ENCODE data around the gene UCN2. TPM values are rescaled to one million over a fixed set of nuclear protein-coding genes. Genes with fewer than 3 reads are reported as not detected.

Gene UCN2
- total and polyA plus RNA-seq, 2 of the 8 experiments (the other 6 are each of a cell fraction or from before 2014, with no cell fraction given) = 0.14 TPM; not detected in 1

- Histone ChIP-seq H3K18ac (ENCODE audit: extremely low read depth, low read length) (no peak overlapping the region), H2BK12ac (ENCODE audit: low read depth, low read length) (no peak overlapping the region), H3K14ac (ENCODE audit: insufficient read length) (no peak overlapping the region), H3K79me1 (ENCODE audit: low read depth, low read length) (peaks cover 2% of the 10 kb centered on the region; the same call in 1 of the 2 replicates), H3K56ac (replicated peaks; ENCODE audit: insufficient read length, low read depth, low read length) (no peak overlapping the region), H3K27me3 (replicated peaks in 1 of 4; ENCODE audit: control insufficient read depth in 3 of 4, extremely low read depth in 1 of 4, insufficient read depth in 3 of 4, low read length in 3 of 4) (peaks cover 0 to 6% (median 0%) of the 10 kb centered on the region in 4 experiments; a peak in 3 of 7 replicates), H3K4me3 (ENCODE audit: extremely low read depth in 1 of 4, insufficient read depth in 2 of 4, low read depth in 3 of 4, low read length in 4 of 4) (no peak overlapping the region), H2BK20ac (ENCODE audit: low read length) (no peak overlapping the region), H4K8ac (ENCODE audit: extremely low read depth, insufficient read depth, low read length) (no peak overlapping the region), H2AK5ac (ENCODE audit: low read depth, low read length) (no peak overlapping the region), H3K36me3 (ENCODE audit: control insufficient read depth in 2 of 4, insufficient read depth in 4 of 4, low read length in 3 of 4) (peaks cover 36 to 53% (median 49%) of the 10 kb centered on the region in 4 experiments), H3K4me1 (replicated peaks in 1 of 4; ENCODE audit: control insufficient read depth in 3 of 4, insufficient read depth in 4 of 4, low read length in 3 of 4) (peaks cover 3 to 18% (median 15%) of the 10 kb centered on the region in 4 experiments; a peak in 6 of 7 replicates), H3K27ac (ENCODE audit: low read depth, low read length) (no peak overlapping the region), H3K9ac (replicated peaks in 1 of 4; ENCODE audit: extremely low read depth in 1 of 4, low read depth in 3 of 4, low read length in 3 of 4) (no peak overlapping the region), H3K23ac (ENCODE audit: insufficient read length) (no peak overlapping the region), H4K91ac (replicated peaks; ENCODE audit: insufficient read length, low read length) (no peak overlapping the region), H2BK5ac (ENCODE audit: low read depth, low read length) (no peak overlapping the region), H3K9me3 (ENCODE audit: insufficient read depth in 2 of 2, low read depth in 1 of 2, low read length in 1 of 2) (no peaks in the 10 kb centered on the region), H2BK15ac (ENCODE audit: low read length) (no peak overlapping the region), H4K20me1 (replicated peaks in 1 of 2; ENCODE audit: control insufficient read depth in 1 of 2, insufficient read depth in 2 of 2, low read length in 2 of 2) (peaks cover 4 to 39% of the 10 kb centered on the region in 2 experiments), H3K4me2 (ENCODE audit: insufficient read depth in 1 of 2, low read depth in 2 of 2, low read length in 2 of 2) (no peak overlapping the region), H4K5ac (ENCODE audit: insufficient read length, low read depth, low read length) (no peak overlapping the region), H3K23me2 (ENCODE audit: low read depth, low read length) (peaks cover 1% of the 10 kb centered on the region; the same call in 1 of the 2 replicates), H2AFZ (ENCODE audit: low read length) (no peak overlapping the region), H2BK120ac (replicated peaks; ENCODE audit: low read depth, low read length) (no peak overlapping the region), H3K79me2 (ENCODE audit: control insufficient read depth in 1 of 2, insufficient read depth in 2 of 2, low read length in 2 of 2) (no peaks in the 10 kb centered on the region), H3K4ac (replicated peaks; ENCODE audit: insufficient read length, low read depth, low read length) (no peak overlapping the region)
- FAIRE-seq (no peak), DNase-seq (ENCODE audit: low read depth in 1 of 2, low spot score in 2 of 2) (no peak)
- TF ChIP-seq PHF8 (conservative IDR thresholded peaks at IDR 0.05; ENCODE audit: low read depth, low read length) = no peak
- TF ChIP-seq HDAC2 (IDR thresholded peaks at IDR 0.05; ENCODE audit: borderline replicate concordance in 1 of 2, low read depth in 2 of 2, low read length in 2 of 2) = no peak
- TF ChIP-seq, protein P1, sequence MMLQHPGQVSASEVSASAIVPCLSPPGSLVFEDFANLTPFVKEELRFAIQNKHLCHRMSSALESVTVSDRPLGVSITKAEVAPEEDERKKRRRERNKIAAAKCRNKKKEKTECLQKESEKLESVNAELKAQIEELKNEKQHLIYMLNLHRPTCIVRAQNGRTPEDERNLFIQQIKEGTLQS (IDR thresholded peaks at IDR 0.05; ENCODE audit: insufficient read depth, low read depth, low read length) = no peak
- no peak for TF ChIP-seq EGR1 (IDR thresholded peaks at IDR 0.05; ENCODE audit: borderline replicate concordance, low read depth, low read length)
- no peak; the same call in 1 of the 2 replicates for TF ChIP-seq SP1 (IDR thresholded peaks at IDR 0.05; ENCODE audit: low read depth, low read length)
- TF ChIP-seq EZH2 (IDR thresholded peaks at IDR 0.05; ENCODE audit: low read depth, low read length, severe bottlenecking) = no peak
- no peak for TF ChIP-seq BACH1 (IDR thresholded peaks at IDR 0.05; ENCODE audit: low read length)
- no peak for TF ChIP-seq TCF12 (IDR thresholded peaks at IDR 0.05; ENCODE audit: low read depth, low read length)
- no peak for TF ChIP-seq GABPA (IDR thresholded peaks at IDR 0.05; ENCODE audit: borderline replicate concordance, insufficient read depth, low read length)
- TF ChIP-seq YY1 (IDR thresholded peaks at IDR 0.05; ENCODE audit: low read depth, low read length) = no peak
- TF ChIP-seq SAP30 (IDR thresholded peaks at IDR 0.05; ENCODE audit: insufficient read depth, insufficient replicate concordance, low read length) = no peak
- ChIA-PET POLR2A (ENCODE audit: partially characterized antibody) (interaction anchor here (0.6 to 5.1 kb wide), 9 partner anchors 11 to 154 kb away, joined by 3 to 23 read pairs (median 6); partner anchors contain the start of genes SLC26A6 and UQCRC1), CTCF (ENCODE audit: partially characterized antibody) (interaction anchor here (1.2 kb wide), 1 partner anchor 163 kb away, joined by 3 read pairs; no protein-coding TSS in a partner anchor)
- 92% methylated on average over 11 of the region's 11 CpGs; no CpG with 5 or more reads in 1 of the 2 experiments for WGBS, 2 experiments (ENCODE audit: extremely low coverage in 1 of 2, insufficient coverage in 1 of 2, insufficient read length in 1 of 2, insufficient replicate concordance in 2 of 2, low coverage in 1 of 2, low lambda C conversion rate in 2 of 2, missing lambda C conversion rate in 1 of 2)
Observed at GRCh38 chr3:48599077-48599501, 35.5 kb upstream of the UCN2 start.

Measured in H1 (cell line).